Measurements from ENCODE around the gene KRTAP10-3.
A peak's percentile ranks its signal among the peaks of the same experiment; 100 is the strongest.

Gene KRTAP10-3

DNA sequence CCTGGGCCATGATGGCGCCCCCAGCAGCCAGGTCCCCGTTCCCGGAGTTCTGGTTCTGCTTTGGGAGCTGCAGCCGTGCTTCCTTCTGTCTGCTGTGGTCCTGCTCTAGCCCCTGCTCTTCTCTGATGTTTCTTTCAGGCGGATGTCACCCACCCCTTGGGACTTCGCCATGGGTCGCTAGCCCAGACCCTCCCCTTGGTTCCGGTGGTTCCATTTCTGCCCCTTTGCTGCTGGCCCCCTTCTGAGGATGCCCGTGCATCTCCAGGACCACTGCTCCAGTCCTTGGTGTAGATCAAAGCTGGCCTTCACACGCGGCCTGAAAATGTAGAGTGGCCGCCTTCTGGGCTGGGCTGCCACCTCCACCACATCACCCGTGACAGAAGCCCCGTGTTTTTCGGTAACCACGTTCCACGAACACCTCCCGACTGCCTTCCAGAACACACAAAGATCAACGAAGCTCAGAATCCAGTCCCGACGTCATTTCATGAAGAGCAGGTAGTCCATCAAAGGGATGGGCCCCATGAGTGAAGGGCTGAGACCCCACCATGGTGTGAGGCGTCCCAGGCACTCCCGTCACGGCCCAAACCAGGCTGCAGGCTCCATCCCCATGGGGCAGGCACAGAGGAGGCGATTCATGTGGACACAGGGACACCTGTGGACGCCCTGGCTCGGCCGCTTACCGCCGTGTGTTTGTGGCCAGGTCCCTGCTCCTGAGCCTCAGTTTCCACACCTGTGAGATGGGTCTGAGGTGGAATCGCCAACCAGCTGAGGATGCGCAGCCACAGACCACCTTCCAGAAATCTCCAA, 43.0 kb downstream of the KRTAP10-3 start:
- DNase-seq, result no peak

DNA sequence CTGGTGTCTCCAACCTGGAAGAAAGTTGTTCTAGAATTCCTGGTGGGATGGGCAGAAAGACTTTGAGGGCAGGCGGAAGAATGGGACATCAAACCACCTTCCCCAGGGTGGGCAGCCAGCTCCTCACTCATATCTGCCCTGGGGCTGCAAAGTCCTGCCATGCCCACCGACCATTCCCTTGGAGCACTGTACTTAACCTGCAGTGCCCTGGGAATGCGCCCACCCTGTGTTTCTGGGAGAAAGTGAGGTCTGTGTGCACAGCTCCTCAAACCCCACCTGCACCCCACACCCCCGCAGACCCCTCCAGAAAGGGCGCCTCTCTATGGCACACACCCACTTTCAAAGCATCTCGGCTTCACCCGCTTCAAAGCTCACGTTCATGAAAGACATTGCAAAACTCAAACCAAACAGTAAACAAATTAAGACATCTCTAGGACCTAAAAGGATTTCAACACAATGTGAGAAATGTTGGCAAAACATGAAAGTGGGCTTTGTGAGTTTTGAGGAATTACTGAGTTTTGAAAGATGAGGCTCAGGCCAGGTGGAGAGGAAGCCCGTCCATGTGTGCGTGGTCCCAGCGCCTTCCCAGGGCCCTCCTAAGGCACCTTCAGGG, 43.7 kb downstream of the KRTAP10-3 start:
- no peak for DNase-seq

DNA sequence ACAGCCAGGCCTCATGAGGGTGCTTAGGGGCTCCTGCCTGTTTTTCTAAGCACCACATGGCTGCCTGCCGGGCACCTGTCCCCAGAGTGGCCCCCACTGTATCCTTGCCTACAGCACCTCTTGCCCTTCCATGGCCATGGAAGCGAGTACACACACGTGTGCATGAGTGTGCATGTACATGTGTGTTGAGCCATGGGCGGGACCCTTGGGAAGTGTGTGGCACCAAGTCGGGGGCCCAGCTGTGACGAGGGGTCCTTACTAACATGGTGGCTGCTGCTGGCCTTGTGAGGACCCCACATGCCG, 44.4 kb downstream of the KRTAP10-3 start:
- no peak for DNase-seq

DNA sequence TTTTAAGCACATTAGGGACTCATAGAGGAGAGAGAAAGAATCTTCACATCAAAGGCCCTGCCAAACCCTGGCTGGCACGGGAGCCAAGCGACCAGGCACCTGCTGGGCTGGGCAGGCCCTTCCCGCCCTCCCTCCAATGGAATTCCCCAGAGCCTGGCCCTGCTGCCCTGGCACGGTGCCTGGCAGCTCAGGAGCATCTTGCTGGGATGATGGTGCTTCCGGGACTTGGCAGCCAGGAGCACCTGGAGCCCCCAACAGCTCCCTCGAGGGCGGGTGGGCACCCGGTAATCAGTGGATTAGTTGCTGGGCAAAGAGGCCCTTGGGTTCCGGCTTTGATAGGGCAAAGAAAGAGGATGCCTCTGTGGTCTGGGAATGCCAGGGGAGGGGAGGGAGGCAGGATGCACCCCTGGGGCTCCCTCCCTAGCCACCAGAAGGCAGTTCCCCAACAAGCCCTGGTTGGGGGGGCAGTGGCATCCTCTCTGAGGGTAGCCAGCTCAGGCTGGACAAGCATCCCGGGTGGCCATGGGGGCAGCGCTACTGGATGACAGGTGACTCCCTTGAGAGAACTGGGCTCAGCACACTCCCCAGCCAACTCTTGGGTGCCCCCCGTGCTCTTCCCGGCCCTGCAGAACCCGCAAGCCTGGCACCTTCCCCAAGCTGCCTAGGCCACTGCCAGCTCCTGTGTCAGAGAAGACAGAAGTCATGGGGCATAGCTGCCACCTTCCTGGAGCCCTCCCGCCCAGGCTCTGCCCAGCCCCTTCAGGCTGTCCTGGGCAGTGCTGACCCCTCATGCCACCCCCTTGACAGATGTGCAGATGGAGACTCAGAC, 45.0 kb downstream of the KRTAP10-3 start:
- DNase-seq, result no peak

DNA sequence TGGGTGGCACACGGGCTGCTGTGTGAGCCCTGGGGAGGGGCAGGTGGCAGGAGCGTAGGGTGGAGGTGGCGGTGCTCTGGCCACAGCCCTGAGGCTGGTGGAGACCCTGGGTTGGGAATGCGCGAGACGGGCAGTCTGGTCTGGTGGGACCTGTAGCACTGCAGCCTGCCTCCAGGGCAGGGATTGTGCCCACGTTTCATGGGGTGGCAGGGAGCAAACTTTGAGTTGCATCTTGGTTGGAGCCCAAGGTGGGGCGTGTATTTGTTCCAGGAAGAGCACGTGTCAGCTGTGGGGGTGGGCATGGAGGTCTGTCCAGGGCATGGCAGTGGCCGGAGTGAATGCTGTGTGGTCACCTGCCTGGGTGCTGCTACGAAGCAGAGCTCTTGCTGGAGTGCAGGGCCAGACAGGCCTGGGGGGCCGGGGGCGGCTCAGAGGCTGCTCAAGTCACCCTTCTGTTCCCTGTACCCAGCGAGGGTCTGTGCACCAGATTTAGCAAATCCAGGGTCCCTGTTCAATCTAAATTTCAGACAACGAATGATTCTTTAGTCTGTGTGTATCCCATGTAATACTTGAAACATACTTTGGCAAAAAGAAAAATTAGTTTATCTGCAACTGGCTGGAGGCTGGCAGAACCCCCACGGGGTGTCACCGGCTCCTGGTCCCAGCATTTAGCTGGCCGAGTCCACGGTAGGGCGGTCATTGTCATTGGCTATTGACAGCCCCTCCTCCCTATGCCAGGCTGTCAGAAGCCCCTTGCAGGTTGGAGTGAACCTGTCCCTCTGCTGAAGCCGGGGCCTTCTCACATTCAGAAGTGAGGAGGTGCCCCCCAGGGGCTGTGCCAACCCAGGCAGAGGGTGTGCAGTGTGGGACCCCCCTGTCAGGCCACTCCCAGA, 45.9 kb downstream of the KRTAP10-3 start:
- no peak for DNase-seq

DNA sequence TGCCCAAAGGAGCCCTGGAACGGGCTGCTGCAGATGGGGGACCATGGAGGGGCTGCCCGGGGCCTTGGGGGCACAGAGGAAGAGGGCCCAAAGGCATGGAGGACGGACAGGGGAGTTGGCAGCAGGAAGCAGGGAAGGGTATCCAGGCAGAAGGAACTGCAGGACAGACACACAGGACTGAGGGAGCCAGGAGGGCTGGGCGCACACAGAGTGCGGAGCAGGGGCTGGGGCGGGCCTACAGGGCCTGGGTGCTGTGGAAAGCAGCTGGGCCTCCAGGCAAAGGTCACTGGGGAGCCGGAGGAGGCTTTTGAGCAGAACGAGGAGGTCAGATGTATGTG, 46.7 kb downstream of the KRTAP10-3 start:
- no peak for DNase-seq

DNA sequence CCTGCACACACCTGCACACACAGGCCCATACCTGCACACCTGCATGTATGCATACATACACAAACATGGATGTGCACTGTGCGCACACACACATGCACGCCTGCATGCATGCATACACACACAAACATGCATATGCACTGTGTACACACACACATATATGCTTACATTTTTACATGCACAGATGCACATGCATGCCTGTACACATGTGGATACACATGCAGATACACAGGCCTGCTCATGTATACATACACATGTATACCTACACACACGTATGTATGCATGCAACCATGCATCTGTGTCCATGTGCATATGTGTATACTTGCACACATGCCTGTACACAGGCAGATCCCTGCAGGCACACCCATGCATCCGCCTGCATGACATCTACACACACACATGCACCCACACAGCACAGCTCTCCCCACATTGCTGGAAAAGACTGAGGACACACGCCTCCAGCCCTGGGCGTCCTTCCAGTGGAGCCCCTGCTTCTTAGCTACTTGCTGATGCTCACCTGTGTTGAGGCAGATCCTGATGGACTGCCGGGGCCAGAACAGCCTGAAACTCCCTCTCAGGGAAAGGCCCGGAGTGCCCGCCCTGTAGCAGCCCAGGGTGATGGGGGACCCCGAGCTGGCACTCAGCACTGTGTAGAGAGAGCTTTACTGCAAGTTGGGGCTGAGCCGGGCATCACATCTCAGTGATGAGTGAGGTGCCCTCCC, 47.2 kb downstream of the KRTAP10-3 start:
- DNase-seq, result no peak

DNA sequence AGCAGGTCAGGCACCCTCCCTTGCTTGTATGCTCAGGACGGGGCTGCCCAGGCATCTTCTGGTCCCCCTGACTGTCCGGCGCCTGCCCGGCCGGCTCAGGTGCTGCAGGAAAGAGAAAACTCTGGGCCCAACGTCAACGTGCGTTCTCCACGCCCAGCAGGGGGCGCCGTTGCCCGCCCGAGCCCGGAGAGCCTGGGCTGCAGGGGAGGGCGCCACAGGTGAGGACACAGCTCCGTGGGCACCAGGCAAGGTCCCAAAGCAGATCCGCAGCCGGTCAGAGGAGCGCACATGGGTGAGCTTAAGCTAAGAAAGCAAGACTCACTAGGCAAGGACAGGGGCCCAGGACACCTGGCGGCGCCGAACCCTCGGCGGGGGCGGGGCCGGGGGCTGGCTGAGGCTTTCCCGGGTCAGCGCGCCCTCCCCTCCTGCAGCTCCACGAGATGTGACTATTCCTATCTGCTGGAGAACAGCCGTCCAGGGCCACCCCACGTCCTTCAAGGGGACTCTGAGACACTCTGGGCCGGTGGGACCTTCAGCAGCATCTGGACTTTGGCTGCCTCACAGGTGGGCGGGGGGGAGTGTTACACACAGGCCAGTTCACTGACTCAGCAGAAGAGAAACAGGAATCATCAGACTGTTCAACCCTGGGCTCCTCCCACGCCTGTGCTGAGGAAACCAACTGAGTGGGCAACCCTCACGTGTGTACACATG, 47.9 kb downstream of the KRTAP10-3 start:
- peak in 3 of 14 donors; percentile 1 to 20 (median 8) for DNase-seq

DNA sequence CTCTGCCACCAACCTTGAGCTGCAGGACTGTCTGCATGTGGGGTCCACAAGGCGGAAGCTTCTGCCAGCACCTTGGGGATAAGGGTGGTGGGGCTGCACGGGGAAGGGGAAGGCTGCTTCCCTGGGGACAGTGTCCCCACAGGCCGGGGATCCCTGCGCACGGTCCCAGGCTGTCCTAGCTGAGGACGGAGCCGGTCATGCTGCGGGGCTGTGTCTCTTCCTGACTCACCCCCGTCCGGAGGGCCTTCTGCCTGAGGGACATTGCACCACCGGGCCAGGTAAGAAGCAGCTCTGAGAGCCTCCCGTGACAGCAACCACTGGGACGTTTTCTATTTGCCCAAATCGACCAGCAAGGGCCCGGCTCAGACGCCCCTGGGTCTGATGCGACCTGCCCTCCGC, 48.5 kb downstream of the KRTAP10-3 start:
- DNase-seq, result no peak

DNA sequence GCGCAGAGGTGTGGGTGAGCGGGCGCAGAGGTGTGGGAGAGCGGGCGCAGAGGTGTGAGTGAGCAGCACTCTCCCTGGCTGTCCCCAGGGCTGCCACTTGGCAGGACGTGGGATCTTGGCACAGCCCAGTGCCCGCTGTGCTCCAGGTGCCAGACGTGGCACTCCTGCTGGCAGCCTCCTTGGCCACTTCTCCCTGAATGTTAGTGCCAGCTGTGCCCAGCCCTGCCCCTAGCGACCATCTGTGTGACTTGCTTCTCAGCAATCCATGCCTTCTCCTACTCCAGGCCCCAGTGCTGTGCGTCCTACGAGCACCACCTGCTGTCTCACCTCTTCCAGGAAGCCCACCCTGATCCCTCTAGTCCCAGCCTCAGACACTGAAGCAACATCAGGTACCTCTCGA, 49.1 kb downstream of the KRTAP10-3 start:
- DNase-seq, result no peak

DNA sequence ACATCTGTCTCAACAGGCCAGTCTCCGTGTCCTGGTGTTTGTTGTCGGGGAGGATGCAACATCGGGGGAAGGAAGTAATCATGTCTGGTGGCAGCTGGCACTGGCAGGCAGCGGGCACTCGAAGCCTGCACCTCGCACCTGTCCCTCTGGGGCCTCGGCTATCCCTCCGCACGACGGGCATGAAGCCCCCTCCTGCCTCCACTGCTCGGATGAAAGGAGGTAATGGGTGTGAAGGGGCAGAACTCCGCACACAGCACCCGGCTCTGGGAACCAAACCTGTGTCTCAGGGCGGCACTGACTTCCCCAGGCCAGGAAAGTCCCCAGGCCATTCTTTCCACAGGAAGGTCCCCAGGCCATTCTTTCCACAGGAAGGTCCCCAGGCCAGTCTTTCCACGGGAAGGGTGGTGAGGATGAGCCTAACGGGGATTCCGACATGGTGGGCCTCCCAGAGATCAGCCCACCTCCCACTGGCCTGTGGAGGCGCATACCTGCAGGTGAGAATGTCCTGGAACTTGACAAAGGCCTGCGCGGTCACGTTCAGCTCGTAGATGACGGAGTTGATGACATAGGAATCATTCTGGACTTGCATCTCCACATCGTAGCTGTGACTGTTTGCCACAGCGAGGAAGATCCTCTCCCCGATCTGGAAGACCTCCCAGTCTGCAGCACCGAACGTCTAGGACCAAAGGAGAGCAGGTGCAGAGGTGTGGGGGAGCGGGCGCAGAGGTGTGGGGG, 49.7 kb downstream of the KRTAP10-3 start:
- DNase-seq, result no peak

DNA sequence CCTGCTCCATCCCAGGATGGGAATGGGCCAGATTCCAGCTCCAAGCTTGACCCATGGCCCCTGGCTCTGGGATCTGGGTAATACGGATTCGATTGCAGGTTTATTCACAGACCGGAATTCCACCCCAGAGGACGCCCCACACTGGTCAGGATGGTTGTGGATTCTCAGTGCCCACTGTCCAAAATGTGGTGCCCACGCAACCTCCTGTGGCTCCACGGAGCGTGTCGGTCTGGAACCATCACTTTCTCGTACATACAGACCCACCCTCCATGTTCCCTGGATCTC, 50.2 kb downstream of the KRTAP10-3 start:
- no peak for DNase-seq

All from C1 segment of cervical spinal cord (tissue), 14 donors.